Middle frontal gyrus (tissue), 1 donor: ENCODE results near the gene ERC2.
"Not testable (repeated sequence)": the region's sequence is repeated elsewhere in the genome, so short reads cannot be mapped to it uniquely, and the experiment has no call there.

Source experiments
- DNase-seq: peaks from one replicate; pipeline ENCODE4 v3.0.0-alpha.2; 2015; ENCODE audit warnings: low spot score; ENCODE audit errors: extremely low spot score

ERC2 gene

GRCh38 chr3:55512571-55513343 is 955.5 kb downstream of the ERC2 start:
- DNase-seq = no peak

- no peak for DNase-seq
Observed at GRCh38 chr3:55511895-55512570, 956.2 kb downstream of the ERC2 start.

- DNase-seq = no peak
Observed at GRCh38 chr3:55508335-55508734, 959.9 kb downstream of the ERC2 start.

GRCh38 chr3:55507808-55508207 is 960.5 kb downstream of the ERC2 start:
- DNase-seq = no peak

- DNase-seq = no peak
Observed at GRCh38 chr3:55505776-55506175, 962.5 kb downstream of the ERC2 start.

GRCh38 chr3:55505102-55505501 is 963.2 kb downstream of the ERC2 start:
- DNase-seq = not testable (repeated sequence)

GRCh38 chr3:55501905-55502304 is 966.4 kb downstream of the ERC2 start:
- no peak for DNase-seq

GRCh38 chr3:55500555-55501330 is 967.5 kb downstream of the ERC2 start:
- no peak for DNase-seq

GRCh38 chr3:55498520-55498919 is 969.7 kb downstream of the ERC2 start:
- no peak for DNase-seq

- DNase-seq = no peak
Observed at GRCh38 chr3:55497250-55497649, 971.0 kb downstream of the ERC2 start.

GRCh38 chr3:55494976-55495375 is 973.3 kb downstream of the ERC2 start:
- no peak for DNase-seq

- no peak for DNase-seq
Observed at GRCh38 chr3:55492976-55493375, 975.3 kb downstream of the ERC2 start.

- no peak for DNase-seq
Observed at GRCh38 chr3:55491296-55491816, 976.9 kb downstream of the ERC2 start.

- DNase-seq = no peak
Observed at GRCh38 chr3:55490276-55490913, 977.9 kb downstream of the ERC2 start.

GRCh38 chr3:55489798-55490132 is 978.5 kb downstream of the ERC2 start:
- no peak for DNase-seq

- peak; percentile 27 for DNase-seq
Observed at GRCh38 chr3:55488398-55489055, 979.7 kb downstream of the ERC2 start.

- DNase-seq = peak; percentile 24
Observed at GRCh38 chr3:55487381-55488241, 980.7 kb downstream of the ERC2 start.

- DNase-seq = no peak
Observed at GRCh38 chr3:55486857-55487380, 981.3 kb downstream of the ERC2 start, which contains the start of gene WNT5A. WNT5A (minus strand) TSS chr3:55487306; CDS start chr3:55486985, 321 bp downstream.

- no peak for DNase-seq
Observed at GRCh38 chr3:55486101-55486856, 982.0 kb downstream of the ERC2 start.
